ENCODE results near the gene TMOD2.

GRCh38 chr15:51735228-51736010, 16.0 kb upstream of the TMOD2 start:
- TF ChIP-seq CTCF (IDR thresholded peaks at IDR 0.05) (no peak), POLR2A (IDR thresholded peaks at IDR 0.05) (no peak)
